ENCODE results near the gene TMEM150C.

DNA sequence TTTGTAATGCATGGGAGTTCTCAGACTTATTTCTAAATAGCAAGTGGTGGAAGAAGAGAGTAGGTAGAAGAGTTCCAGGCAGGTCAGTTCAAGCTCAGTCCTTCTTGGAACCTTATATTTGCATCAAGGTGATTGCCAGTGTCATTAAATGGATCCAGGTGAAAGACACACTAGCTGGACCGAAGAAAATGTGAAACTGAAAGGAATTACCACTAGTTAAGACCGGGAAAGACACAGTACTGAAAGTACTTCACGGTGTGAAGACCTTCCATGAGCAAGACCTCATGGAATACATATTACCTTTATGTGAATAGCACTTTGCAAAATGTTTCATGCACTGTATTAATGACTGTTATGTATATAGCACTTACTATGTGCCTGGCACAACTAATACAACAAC, 19.1 kb downstream of the TMEM150C start:
- no peak for TF ChIP-seq EP300 (IDR thresholded peaks at IDR 0.05)
- TF ChIP-seq, protein P1, sequence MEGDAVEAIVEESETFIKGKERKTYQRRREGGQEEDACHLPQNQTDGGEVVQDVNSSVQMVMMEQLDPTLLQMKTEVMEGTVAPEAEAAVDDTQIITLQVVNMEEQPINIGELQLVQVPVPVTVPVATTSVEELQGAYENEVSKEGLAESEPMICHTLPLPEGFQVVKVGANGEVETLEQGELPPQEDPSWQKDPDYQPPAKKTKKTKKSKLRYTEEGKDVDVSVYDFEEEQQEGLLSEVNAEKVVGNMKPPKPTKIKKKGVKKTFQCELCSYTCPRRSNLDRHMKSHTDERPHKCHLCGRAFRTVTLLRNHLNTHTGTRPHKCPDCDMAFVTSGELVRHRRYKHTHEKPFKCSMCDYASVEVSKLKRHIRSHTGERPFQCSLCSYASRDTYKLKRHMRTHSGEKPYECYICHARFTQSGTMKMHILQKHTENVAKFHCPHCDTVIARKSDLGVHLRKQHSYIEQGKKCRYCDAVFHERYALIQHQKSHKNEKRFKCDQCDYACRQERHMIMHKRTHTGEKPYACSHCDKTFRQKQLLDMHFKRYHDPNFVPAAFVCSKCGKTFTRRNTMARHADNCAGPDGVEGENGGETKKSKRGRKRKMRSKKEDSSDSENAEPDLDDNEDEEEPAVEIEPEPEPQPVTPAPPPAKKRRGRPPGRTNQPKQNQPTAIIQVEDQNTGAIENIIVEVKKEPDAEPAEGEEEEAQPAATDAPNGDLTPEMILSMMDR (IDR thresholded peaks at IDR 0.05) = no peak
